Fibroblast of lung (primary cell): ENCODE measurements around the gene ADGRD1. TPM values are rescaled to one million over a fixed set of nuclear protein-coding genes. Genes with fewer than 3 reads are reported as not detected.

Source experiments
- DNase-seq, 2 donors: peaks; one replicate each; pipeline versions ENCODE4 v3.0.0 to v3.0.0-alpha.2; 2010; ENCODE audit warnings: low read depth in 2 of 2
- H2AFZ ChIP-seq: 2 replicates; pipeline ENCODE4 v1.5.1; 2012; ENCODE audit warnings: low read length, control low read depth, inconsistent platforms
- H3K27ac ChIP-seq: 2 replicates; pipeline ENCODE4 v1.5.1; 2011; ENCODE audit warnings: low read length, control low read depth; ENCODE audit not compliant: insufficient read depth
- H3K27me3 ChIP-seq: 2 replicates; pipeline ENCODE4 v1.5.1; 2011; ENCODE audit warnings: mild to moderate bottlenecking, low read length; ENCODE audit not compliant: control insufficient read depth, insufficient read depth
- H3K36me3 ChIP-seq: 2 replicates; pipeline ENCODE4 v1.5.1; 2011; ENCODE audit warnings: low read length; ENCODE audit not compliant: control insufficient read depth, insufficient read depth
- H3K4me1 ChIP-seq: 2 replicates; pipeline ENCODE4 v1.5.1; 2011; ENCODE audit warnings: low read length; ENCODE audit not compliant: control insufficient read depth, insufficient read depth; ENCODE audit errors: extremely low read depth
- H3K4me2 ChIP-seq: 2 replicates; pipeline ENCODE4 v1.5.1; 2011; ENCODE audit warnings: low read length, control low read depth; ENCODE audit not compliant: insufficient read depth; ENCODE audit errors: extremely low read depth
- H3K4me3 ChIP-seq, 4 experiments: fragments of 200-600 bp in 1 of 4; sonication (generic) in 1 of 4; replicated peaks in 1 of 4; 2 replicates each; pipeline ENCODE4 v1.5.1; 2011 to 2016; ENCODE audit warnings: low read length in 4 of 4, low read depth in 3 of 4, mild to moderate bottlenecking in 3 of 4, control low read depth in 2 of 4, inconsistent platforms in 1 of 4, mixed read lengths in 1 of 4; ENCODE audit not compliant: insufficient read depth in 1 of 4; ENCODE audit errors: control extremely low read depth in 1 of 4
- H3K79me2 ChIP-seq: 2 replicates; pipeline ENCODE4 v1.5.1; 2012; ENCODE audit warnings: mild to moderate bottlenecking, low read length, inconsistent platforms; ENCODE audit not compliant: control insufficient read depth, insufficient read depth
- H3K9ac ChIP-seq: 2 replicates; pipeline ENCODE4 v1.5.1; 2011; ENCODE audit warnings: mild to moderate bottlenecking, low read length, control low read depth; ENCODE audit not compliant: insufficient read depth
- H3K9me3 ChIP-seq: 2 replicates; pipeline ENCODE4 v1.5.1; 2012; ENCODE audit warnings: low read depth, low read length; ENCODE audit not compliant: control insufficient read depth, insufficient read depth
- H4K20me1 ChIP-seq: 2 replicates; pipeline ENCODE4 v1.5.1; 2011; ENCODE audit warnings: low read length; ENCODE audit not compliant: control insufficient read depth, insufficient read depth; ENCODE audit errors: extremely low read depth
- EZH2 ChIP-seq: IDR thresholded peaks from 2 replicates; pipeline ENCODE4 v1.5.1; 2012; ENCODE audit warnings: low read length, control low read depth, mild to moderate bottlenecking; ENCODE audit errors: missing control alignments
- polyA plus RNA-seq, 2 donors: library from polyadenylated mRNA; depleted of rRNA in 1 of 2; stranded (reverse) in 1 of 2; unstranded in 1 of 2; fragments of >200 nt; gene quantifications; 2 replicates each; pipeline ENCODE4 v1.2.1, GENCODE V29; 2011 to 2012; ENCODE audit warnings: missing spikeins in 1 of 2
- total RNA-seq: library from RNA; depleted of rRNA; stranded (reverse); fragments of >200 nt; gene quantifications from 2 replicates; pipeline ENCODE4 v1.2.1, GENCODE V29; 2014
- TF ChIP-seq, protein P1 (sequence below), 2 donors: IDR thresholded peaks in 1 of 2; conservative IDR thresholded peaks in 1 of 2; 1 replicate in 1 of 2; 2 replicates in 1 of 2; pipeline ENCODE4 v1.5.1; 2011 to 2012; ENCODE audit warnings: low read length in 2 of 2, control low read depth in 1 of 2, inconsistent platforms in 1 of 2, low read depth in 1 of 2, mild to moderate bottlenecking in 1 of 2

The ADGRD1 gene
- total and polyA plus RNA-seq, 2 donors (not counting 1 experiment from before 2014, with no cell fraction given) = 7.3 to 11.6 TPM

GRCh38 chr12:131095826-131096680 is 142.3 kb downstream of the ADGRD1 start:
- no peak overlapping the region for H3K4me3 ChIP-seq
- no peaks in the 10 kb centered on the region for H3K9me3 ChIP-seq
- no peaks in the 10 kb centered on the region for H3K36me3 ChIP-seq
- H3K9ac ChIP-seq = no peak overlapping the region
- H4K20me1 ChIP-seq = no peaks in the 10 kb centered on the region
- H3K27ac ChIP-seq = no peak overlapping the region
- DNase-seq = no peak
- no peak overlapping the region for H2AFZ ChIP-seq
- no peaks in the 10 kb centered on the region for H3K79me2 ChIP-seq
- no peak overlapping the region for H3K4me2 ChIP-seq
- H3K27me3 ChIP-seq = no peaks in the 10 kb centered on the region
- H3K4me1 ChIP-seq = no peaks in the 10 kb centered on the region
- TF ChIP-seq EZH2 = no peak
- TF ChIP-seq, protein P1, sequence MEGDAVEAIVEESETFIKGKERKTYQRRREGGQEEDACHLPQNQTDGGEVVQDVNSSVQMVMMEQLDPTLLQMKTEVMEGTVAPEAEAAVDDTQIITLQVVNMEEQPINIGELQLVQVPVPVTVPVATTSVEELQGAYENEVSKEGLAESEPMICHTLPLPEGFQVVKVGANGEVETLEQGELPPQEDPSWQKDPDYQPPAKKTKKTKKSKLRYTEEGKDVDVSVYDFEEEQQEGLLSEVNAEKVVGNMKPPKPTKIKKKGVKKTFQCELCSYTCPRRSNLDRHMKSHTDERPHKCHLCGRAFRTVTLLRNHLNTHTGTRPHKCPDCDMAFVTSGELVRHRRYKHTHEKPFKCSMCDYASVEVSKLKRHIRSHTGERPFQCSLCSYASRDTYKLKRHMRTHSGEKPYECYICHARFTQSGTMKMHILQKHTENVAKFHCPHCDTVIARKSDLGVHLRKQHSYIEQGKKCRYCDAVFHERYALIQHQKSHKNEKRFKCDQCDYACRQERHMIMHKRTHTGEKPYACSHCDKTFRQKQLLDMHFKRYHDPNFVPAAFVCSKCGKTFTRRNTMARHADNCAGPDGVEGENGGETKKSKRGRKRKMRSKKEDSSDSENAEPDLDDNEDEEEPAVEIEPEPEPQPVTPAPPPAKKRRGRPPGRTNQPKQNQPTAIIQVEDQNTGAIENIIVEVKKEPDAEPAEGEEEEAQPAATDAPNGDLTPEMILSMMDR (conservative IDR thresholded peaks at IDR 0.05 in 1 of 2, IDR thresholded peaks at IDR 0.05 in 1 of 2; ENCODE audit: low read depth in 1 of 2, low read length in 2 of 2) = no peak

DNA sequence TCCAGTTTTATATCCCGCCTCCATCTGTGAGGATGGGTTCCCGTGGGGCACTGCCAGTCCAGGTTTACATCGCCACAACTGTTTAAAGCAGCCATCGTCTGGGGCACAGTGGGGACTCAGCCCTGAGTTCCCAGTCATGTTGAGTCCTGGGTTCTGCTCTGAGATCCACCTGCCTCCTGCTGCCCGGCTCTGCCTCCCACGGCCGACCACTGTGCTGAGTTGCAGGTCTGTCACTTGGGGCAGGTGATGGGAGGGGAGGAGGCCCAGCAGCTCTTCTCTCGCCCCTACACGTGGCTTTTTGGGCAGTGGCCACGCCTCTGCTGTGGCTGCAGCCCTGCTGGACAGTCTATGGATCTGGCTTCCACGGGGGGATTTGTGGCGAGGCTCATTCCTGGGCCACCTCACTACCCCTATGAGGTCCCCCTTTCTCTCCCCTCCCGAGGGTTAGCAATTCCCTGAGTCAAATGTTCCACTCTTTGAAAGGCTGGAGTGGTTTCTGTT is 143.0 kb downstream of the ADGRD1 start:
- no peak overlapping the region for H3K4me3 ChIP-seq
- TF ChIP-seq, protein P1 (conservative IDR thresholded peaks at IDR 0.05 in 1 of 2, IDR thresholded peaks at IDR 0.05 in 1 of 2; ENCODE audit: low read depth in 1 of 2, low read length in 2 of 2) = no peak
- no peak for TF ChIP-seq EZH2
- H3K4me2 ChIP-seq = no peak overlapping the region
- no peak overlapping the region for H3K9ac ChIP-seq
- H3K79me2 ChIP-seq = no peaks in the 10 kb centered on the region
- H2AFZ ChIP-seq = no peak overlapping the region
- H3K27me3 ChIP-seq = no peaks in the 10 kb centered on the region
- H3K36me3 ChIP-seq = no peaks in the 10 kb centered on the region
- no peak overlapping the region for H3K27ac ChIP-seq
- no peaks in the 10 kb centered on the region for H3K4me1 ChIP-seq
- H4K20me1 ChIP-seq = no peaks in the 10 kb centered on the region
- DNase-seq = no peak
- no peaks in the 10 kb centered on the region for H3K9me3 ChIP-seq

- Histone ChIP-seq H3K4me3 (no peak overlapping the region), H3K9ac (no peak overlapping the region), H3K4me1 (no peaks in the 10 kb centered on the region), H3K27ac (no peak overlapping the region), H2AFZ (no peak overlapping the region), H3K36me3 (no peaks in the 10 kb centered on the region), H3K79me2 (no peaks in the 10 kb centered on the region), H4K20me1 (no peaks in the 10 kb centered on the region), H3K27me3 (no peaks in the 10 kb centered on the region), H3K4me2 (no peak overlapping the region), H3K9me3 (no peaks in the 10 kb centered on the region)
- TF ChIP-seq, protein P1 (conservative IDR thresholded peaks at IDR 0.05 in 1 of 2, IDR thresholded peaks at IDR 0.05 in 1 of 2; ENCODE audit: low read depth in 1 of 2, low read length in 2 of 2) = no peak
- no peak for TF ChIP-seq EZH2
- DNase-seq = no peak
These were observed 143.8 kb downstream of the ADGRD1 start for GRCh38 chr12:131097202-131098177.
